Activated CD8-positive, alpha-beta T cell treated with anti-CD3 and anti-CD28 coated beads, Interleukin-2, amount 10 ng/mL, durations not matched to agents 7 days and 5 days (primary cell): ENCODE data around the gene CTAG2. TPM values are rescaled to one million over a fixed set of nuclear protein-coding genes. Genes with fewer than 3 reads are reported as not detected.
"Not testable (repeated sequence)": the region's sequence is repeated elsewhere in the genome, so short reads cannot be mapped to it uniquely, and the experiment has no call there.

ENCODE experiments used
- ATAC-seq: fragments of 150-1000 bp; cut with Tn5 transposase; one replicate; pipeline ENCODE4 v1.10.0; 2021; ENCODE audit warnings: moderate library complexity
- CTCF ChIA-PET: fragments of 350-600 bp; sonication (Branson Sonifier 250); formaldehyde crosslinking; loops from one replicate; lab custom pipeline; 2021; ENCODE audit warnings: antibody characterized with exemption; lab: Charles Lee
- POLR2A ChIA-PET: fragments of 350-600 bp; sonication (Branson Sonifier 250); formaldehyde crosslinking; loops from one replicate; lab custom pipeline; 2021; ENCODE audit warnings: antibody characterized with exemption; lab: Charles Lee
- DNase-seq: peaks from one replicate; pipeline ENCODE4 v3.0.0-alpha.2; 2020
- H3K27ac Mint-ChIP-seq: one replicate; pipeline ENCODE4 v1.8.0; 2021; ENCODE audit warnings: mild to moderate bottlenecking, mixed read lengths
- H3K27me3 Mint-ChIP-seq: one replicate; pipeline ENCODE4 v1.8.0; 2021; ENCODE audit warnings: low read depth, mixed read lengths
- H3K36me3 Mint-ChIP-seq: one replicate; pipeline ENCODE4 v1.8.0; 2021; ENCODE audit warnings: low read depth, mixed read lengths
- H3K4me1 Mint-ChIP-seq: one replicate; pipeline ENCODE4 v1.8.0; 2021; ENCODE audit warnings: low read depth, mixed read lengths
- H3K4me3 Mint-ChIP-seq: one replicate; pipeline ENCODE4 v1.8.0; 2021; ENCODE audit warnings: mild to moderate bottlenecking, mixed read lengths
- H3K9me3 Mint-ChIP-seq: one replicate; pipeline ENCODE4 v1.8.0; 2022; ENCODE audit warnings: mixed read lengths; ENCODE audit not compliant: insufficient read depth
- total RNA-seq, 2 experiments: library from RNA; stranded (reverse); gene quantifications; one replicate each; pipeline ENCODE4 v1.2.3, GENCODE V29; 2021

The CTAG2 gene
- total RNA-seq, 2 experiments from 2014 or later, result not detected

- Mint-ChIP-seq H3K4me3 (no peak overlapping the region), H3K27me3 (no peaks in the 10 kb centered on the region), H3K27ac (no peak overlapping the region), H3K36me3 (no peaks in the 10 kb centered on the region), H3K9me3 (no peaks in the 10 kb centered on the region), H3K4me1 (peaks cover 2% of the 10 kb centered on the region)
- ATAC-seq, result no peak
- ChIA-PET POLR2A (no interaction called here), CTCF (no interaction called here)
- DNase-seq, result no peak
Observed at GRCh38 chrX:154658187-154658586, 4.8 kb upstream of the CTAG2 start.

- CTCF ChIA-PET, result no interaction called here
- Mint-ChIP-seq H3K27me3 (no peaks in the 10 kb centered on the region), H3K9me3 (no peaks in the 10 kb centered on the region), H3K27ac (no peak overlapping the region), H3K4me3 (no peak overlapping the region), H3K4me1 (peaks cover 2% of the 10 kb centered on the region), H3K36me3 (no peaks in the 10 kb centered on the region)
- DNase-seq (no peak), ATAC-seq (no peak)
- POLR2A ChIA-PET, result no interaction called here
Observed at GRCh38 chrX:154657226-154657805, 3.9 kb upstream of the CTAG2 start.

- no peaks in the 10 kb centered on the region for H3K9me3 Mint-ChIP-seq
- DNase-seq, result no peak
- no peak overlapping the region for H3K4me3 Mint-ChIP-seq
- H3K27ac Mint-ChIP-seq, result no peak overlapping the region
- no peaks in the 10 kb centered on the region for H3K36me3 Mint-ChIP-seq
- ATAC-seq, result no peak
- CTCF ChIA-PET, result no interaction called here
- POLR2A ChIA-PET, result no interaction called here
- H3K27me3 Mint-ChIP-seq, result no peaks in the 10 kb centered on the region
- H3K4me1 Mint-ChIP-seq, result no peaks in the 10 kb centered on the region
Observed at GRCh38 chrX:154655786-154656185, 2.4 kb upstream of the CTAG2 start.

GRCh38 chrX:154655346-154655745 lies 2.0 kb upstream of the CTAG2 start:
- DNase-seq, result no peak
- Mint-ChIP-seq H3K27me3 (no peaks in the 10 kb centered on the region), H3K4me3 (no peak overlapping the region), H3K9me3 (no peaks in the 10 kb centered on the region), H3K4me1 (no peaks in the 10 kb centered on the region), H3K36me3 (no peaks in the 10 kb centered on the region), H3K27ac (no peak overlapping the region)
- ATAC-seq, result no peak
- POLR2A ChIA-PET, result no interaction called here
- CTCF ChIA-PET, result no interaction called here

- ChIA-PET POLR2A (no interaction called here), CTCF (no interaction called here)
- no peaks in the 10 kb centered on the region for H3K9me3 Mint-ChIP-seq
- no peaks in the 10 kb centered on the region for H3K36me3 Mint-ChIP-seq
- no peak overlapping the region for H3K4me3 Mint-ChIP-seq
- ATAC-seq, result no peak
- no peak for DNase-seq
- no peaks in the 10 kb centered on the region for H3K4me1 Mint-ChIP-seq
- no peak overlapping the region for H3K27ac Mint-ChIP-seq
- H3K27me3 Mint-ChIP-seq, result no peaks in the 10 kb centered on the region
Observed at GRCh38 chrX:154654925-154655324, 1.5 kb upstream of the CTAG2 start.

- no peak for DNase-seq
- no peaks in the 10 kb centered on the region for H3K9me3 Mint-ChIP-seq
- ATAC-seq, result no peak
- no peaks in the 10 kb centered on the region for H3K27me3 Mint-ChIP-seq
- H3K4me3 Mint-ChIP-seq, result no peak overlapping the region
- no peaks in the 10 kb centered on the region for H3K36me3 Mint-ChIP-seq
- H3K4me1 Mint-ChIP-seq, result no peaks in the 10 kb centered on the region
- ChIA-PET CTCF (no interaction called here), POLR2A (no interaction called here)
- no peak overlapping the region for H3K27ac Mint-ChIP-seq
Observed at GRCh38 chrX:154654372-154654771, 993 bp upstream of the CTAG2 start.

- CTCF ChIA-PET, result no interaction called here
- Mint-ChIP-seq H3K4me3 (no peak overlapping the region), H3K4me1 (no peaks in the 10 kb centered on the region), H3K27ac (no peak overlapping the region), H3K9me3 (no peaks in the 10 kb centered on the region), H3K27me3 (no peaks in the 10 kb centered on the region), H3K36me3 (no peaks in the 10 kb centered on the region)
- no peak for DNase-seq
- POLR2A ChIA-PET, result no interaction called here
- ATAC-seq, result no peak
Observed at GRCh38 chrX:154653048-154653401, 354 bp downstream of the CTAG2 start.

GRCh38 chrX:154652311-154653047 lies 900 bp downstream of the CTAG2 start:
- ChIA-PET CTCF (no interaction called here), POLR2A (no interaction called here)
- Mint-ChIP-seq H3K9me3 (no peaks in the 10 kb centered on the region), H3K4me1 (no peaks in the 10 kb centered on the region), H3K27me3 (no peaks in the 10 kb centered on the region), H3K4me3 (no peak overlapping the region), H3K27ac (no peak overlapping the region), H3K36me3 (no peaks in the 10 kb centered on the region)
- ATAC-seq, result no peak
- no peak for DNase-seq

GRCh38 chrX:154650221-154650510 lies 3.2 kb downstream of the CTAG2 start:
- H3K36me3 Mint-ChIP-seq, result no peaks in the 10 kb centered on the region
- H3K27me3 Mint-ChIP-seq, result no peaks in the 10 kb centered on the region
- no peak overlapping the region for H3K27ac Mint-ChIP-seq
- no peak for ATAC-seq
- no peak for DNase-seq
- H3K9me3 Mint-ChIP-seq, result no peaks in the 10 kb centered on the region
- ChIA-PET CTCF (no interaction called here), POLR2A (no interaction called here)
- H3K4me1 Mint-ChIP-seq, result no peaks in the 10 kb centered on the region
- no peak overlapping the region for H3K4me3 Mint-ChIP-seq

- Mint-ChIP-seq H3K36me3 (no peaks in the 10 kb centered on the region), H3K27me3 (no peaks in the 10 kb centered on the region), H3K27ac (no peak overlapping the region), H3K4me3 (no peak overlapping the region), H3K9me3 (no peaks in the 10 kb centered on the region), H3K4me1 (no peaks in the 10 kb centered on the region)
- ChIA-PET CTCF (no interaction called here), POLR2A (no interaction called here)
- DNase-seq (no peak), ATAC-seq (no peak)
Observed at GRCh38 chrX:154649503-154650220, 3.7 kb downstream of the CTAG2 start.

- Mint-ChIP-seq H3K27me3 (no peaks in the 10 kb centered on the region), H3K4me3 (no peak overlapping the region), H3K9me3 (no peaks in the 10 kb centered on the region), H3K4me1 (no peaks in the 10 kb centered on the region), H3K36me3 (no peaks in the 10 kb centered on the region), H3K27ac (no peak overlapping the region)
- ChIA-PET CTCF (no interaction called here), POLR2A (no interaction called here)
- ATAC-seq (no peak), DNase-seq (no peak)
Observed at GRCh38 chrX:154648931-154649330, 4.4 kb downstream of the CTAG2 start.

GRCh38 chrX:154645745-154646378 lies 7.5 kb downstream of the CTAG2 start:
- H3K36me3 Mint-ChIP-seq, H3K27ac Mint-ChIP-seq, DNase-seq, H3K4me1 Mint-ChIP-seq, H3K4me3 Mint-ChIP-seq, POLR2A ChIA-PET, H3K9me3 Mint-ChIP-seq, CTCF ChIA-PET, H3K27me3 Mint-ChIP-seq: not testable (repeated sequence)
- ATAC-seq, result peak; percentile 90
